GM21360 (cell line): Measurements from ENCODE around the gene BCLAF3.
A peak's percentile ranks its signal among the peaks of the same experiment; 100 is the strongest.

Experiments
- ATAC-seq: cut with Tn5 transposase; IDR thresholded peaks from one replicate; pipeline ENCODE4 v1.9.1; 2021; ENCODE audit warnings: mild to moderate bottlenecking, moderate library complexity; ENCODE audit not compliant: unreplicated experiment

BCLAF3 gene

DNA sequence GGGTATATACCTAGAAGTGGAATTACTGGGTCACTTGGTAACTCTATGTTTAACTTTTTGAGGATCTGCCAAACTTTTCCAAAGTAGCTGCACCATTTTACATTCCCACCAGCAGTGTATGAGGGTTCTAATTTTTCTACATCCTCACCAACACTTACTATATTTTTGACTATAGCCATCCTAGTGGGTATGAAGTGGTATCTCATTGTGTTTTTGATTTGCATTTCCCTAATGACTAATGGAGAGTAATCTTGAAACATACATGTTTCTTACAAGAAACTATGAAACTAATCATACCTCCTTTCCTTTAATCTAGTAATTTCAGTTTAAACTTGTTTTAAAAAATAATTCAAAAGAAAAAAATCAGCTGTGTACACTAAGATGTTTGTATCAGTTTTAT lies 17.9 kb downstream of the BCLAF3 start:
- ATAC-seq, result no peak

- no peak for ATAC-seq
These were observed 22.6 kb downstream of the BCLAF3 start for GRCh38 chrX:19968276-19968675.

DNA sequence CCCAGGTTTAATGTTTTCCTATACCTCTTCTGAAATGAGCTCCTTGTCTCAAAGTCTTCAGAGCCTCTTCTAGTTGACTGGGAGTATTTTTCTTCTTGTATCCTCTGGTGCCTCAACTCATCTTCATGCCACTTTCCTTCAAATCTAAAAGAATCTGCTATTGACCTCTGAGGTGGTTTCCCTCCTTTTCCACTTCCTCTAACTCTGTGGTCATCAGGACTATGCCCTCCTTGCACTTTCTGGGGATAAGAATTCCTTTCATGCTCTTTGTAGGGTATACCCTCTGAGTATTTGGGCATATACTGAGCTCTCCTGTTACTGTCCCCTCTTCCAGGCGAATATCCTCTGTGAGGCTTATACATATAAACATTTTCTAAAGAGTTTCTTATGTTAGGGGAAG lies 24.8 kb downstream of the BCLAF3 start:
- no peak for ATAC-seq

DNA sequence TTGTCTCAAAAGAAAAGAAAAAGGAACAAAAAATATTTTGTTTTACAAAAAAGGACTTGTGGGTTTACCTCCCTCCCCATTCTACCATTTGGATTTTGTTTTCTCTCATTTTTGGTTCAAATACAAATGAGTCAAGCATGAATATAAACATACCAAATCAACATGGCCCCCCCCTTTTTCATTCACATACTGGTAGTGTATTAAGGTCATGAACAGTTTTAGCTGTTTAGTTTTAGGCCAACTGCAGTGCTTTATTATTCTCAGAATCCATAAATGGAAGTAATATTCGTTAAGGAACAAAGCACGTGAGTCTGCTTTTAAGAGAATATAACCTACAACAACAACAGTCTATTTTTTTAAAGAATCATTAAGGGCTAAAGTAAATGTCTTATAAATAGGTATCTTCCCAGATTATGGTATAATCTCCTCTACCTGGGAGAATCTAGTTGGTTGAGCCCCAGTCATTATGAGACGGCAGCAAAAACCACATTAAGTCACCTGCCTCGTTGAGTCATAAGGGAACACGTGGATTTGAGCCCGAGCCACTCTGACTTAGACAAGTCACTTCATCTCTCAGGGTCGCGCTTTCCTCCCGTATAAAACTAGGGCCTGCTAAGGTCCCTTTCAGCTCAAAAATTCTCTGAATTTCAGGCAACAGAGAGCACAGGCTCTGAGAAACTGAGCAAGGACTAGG lies 26.7 kb downstream of the BCLAF3 start:
- peak; percentile 87 for ATAC-seq

- ATAC-seq, result no peak
These were observed 29.9 kb downstream of the BCLAF3 start for GRCh38 chrX:19960913-19961312.

GRCh38 chrX:19958552-19959486 lies 32.0 kb downstream of the BCLAF3 start:
- no peak for ATAC-seq

GRCh38 chrX:19956923-19957322 lies 33.9 kb downstream of the BCLAF3 start:
- ATAC-seq, result no peak

DNA sequence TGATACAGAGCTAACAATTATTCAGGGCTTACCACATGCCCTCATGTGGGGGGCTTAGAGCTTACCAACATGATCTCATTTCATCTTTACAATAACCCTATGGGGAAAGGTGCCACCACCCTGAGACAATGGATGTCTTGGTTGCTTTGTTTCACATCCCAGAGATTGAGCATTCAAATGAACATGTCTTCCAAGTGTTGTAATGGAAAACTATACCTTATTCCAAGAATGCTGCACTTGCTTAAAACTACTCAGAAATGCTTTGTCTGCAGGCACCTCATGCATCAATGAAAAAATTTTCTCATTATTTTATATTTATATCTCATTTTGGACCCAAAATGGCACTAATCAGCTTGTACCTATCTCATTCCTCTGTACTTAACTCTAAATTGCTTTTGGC lies 34.6 kb downstream of the BCLAF3 start:
- ATAC-seq, result no peak

DNA sequence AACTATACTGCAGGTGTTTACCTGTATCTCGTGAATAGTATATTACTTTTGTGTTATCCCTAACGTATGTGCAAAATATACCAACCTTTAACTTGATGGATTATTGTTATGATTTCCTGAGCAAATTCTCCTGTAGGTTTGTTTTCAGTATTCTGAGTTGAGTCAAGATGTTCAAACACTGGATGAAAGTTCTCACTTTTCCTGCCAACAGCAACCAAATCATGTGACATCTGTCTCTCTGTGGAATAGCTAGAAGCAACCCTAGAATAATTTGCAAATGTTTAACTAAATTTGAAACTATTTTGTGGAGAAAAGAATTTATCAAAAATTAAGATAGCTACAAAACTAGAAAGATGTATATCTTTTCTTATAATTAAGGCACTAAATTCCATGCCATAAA lies 35.6 kb downstream of the BCLAF3 start:
- ATAC-seq, result no peak

DNA sequence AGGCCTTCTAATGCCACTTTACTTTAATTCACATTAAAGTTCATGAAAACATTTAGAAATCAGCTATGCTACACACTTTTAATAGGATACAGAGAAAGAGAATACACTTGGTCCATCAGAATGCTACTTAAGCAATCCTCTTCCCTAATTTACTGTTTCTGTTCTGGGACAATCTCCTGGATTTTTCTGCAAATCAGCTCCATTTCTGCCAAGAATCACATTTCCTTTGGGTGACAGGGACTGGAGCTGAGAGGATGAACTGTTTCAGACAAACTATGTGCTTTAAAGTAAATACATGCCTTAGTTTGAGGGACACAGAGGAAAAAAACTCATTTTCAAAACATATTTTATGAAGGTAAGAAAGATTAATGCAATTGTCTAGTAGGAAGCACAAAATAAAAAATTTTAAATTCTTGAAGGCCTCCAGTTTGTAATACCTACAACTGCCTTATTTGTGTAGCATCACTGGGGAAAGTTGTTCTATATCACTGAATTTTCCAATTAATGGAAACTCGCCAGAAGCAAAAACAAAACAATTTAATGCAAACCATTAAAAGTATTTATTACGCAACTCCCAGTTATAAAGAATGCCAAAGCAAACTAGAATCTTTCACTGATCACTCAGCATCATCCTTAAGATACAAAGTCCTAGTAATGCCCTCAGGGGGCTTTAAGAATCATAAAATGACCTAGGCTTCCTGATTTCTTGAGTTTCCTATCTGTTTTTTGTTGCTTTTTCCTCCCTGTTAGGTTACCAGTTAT lies 36.3 kb downstream of the BCLAF3 start:
- no peak for ATAC-seq

- ATAC-seq, result no peak
These were observed 37.7 kb downstream of the BCLAF3 start for GRCh38 chrX:19953145-19953544.

DNA sequence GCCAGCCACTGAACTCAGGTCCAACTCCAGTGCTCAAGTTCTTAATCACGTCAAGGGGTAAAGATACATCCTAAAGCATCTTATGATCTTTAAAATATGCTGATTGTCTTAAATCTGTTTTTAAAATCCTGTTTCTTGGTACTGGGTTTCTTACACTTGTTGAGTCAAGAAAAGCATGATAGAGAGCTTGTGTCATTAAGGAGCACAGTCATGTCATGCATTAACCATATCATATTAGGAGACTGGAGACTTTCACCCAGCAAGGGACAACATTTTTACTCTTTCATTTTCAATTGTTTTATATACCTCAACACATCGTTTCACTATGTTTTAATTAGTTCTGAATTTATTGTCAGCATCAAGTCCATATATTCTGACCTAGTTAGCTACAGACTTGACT lies 41.5 kb downstream of the BCLAF3 start:
- no peak for ATAC-seq

GRCh38 chrX:19947612-19948011 lies 43.2 kb downstream of the BCLAF3 start:
- ATAC-seq, result no peak
